Loucy (cell line): ENCODE data around the gene NRBP1.
A peak's percentile ranks its signal among the peaks of the same experiment; 100 is the strongest.

Source experiments
- H2AFZ ChIP-seq: fragments of 200-600 bp; sonication (generic); 2 replicates; pipeline ENCODE4 v1.6.0; 2016; ENCODE audit warnings: antibody characterized with exemption, mild to moderate bottlenecking, low read length, moderate library complexity
- H3F3A ChIP-seq: fragments of 200-600 bp; 2 replicates; pipeline ENCODE4 v1.6.0; 2016; ENCODE audit warnings: antibody characterized with exemption, low read depth, mild to moderate bottlenecking
- H3K27me3 ChIP-seq: fragments of 200-600 bp; sonication (generic); 2 replicates; pipeline ENCODE4 v1.6.1; 2014; ENCODE audit warnings: low read length, mild to moderate bottlenecking; ENCODE audit not compliant: insufficient read depth, poor library complexity, severe bottlenecking
- H3K36me3 ChIP-seq: fragments of 200-600 bp; sonication (generic); 2 replicates; pipeline ENCODE4 v1.6.1; 2016; ENCODE audit warnings: low read length; ENCODE audit not compliant: insufficient read depth
- H3K4me1 ChIP-seq: fragments of 200-600 bp; sonication (generic); 2 replicates; pipeline ENCODE4 v1.5.1; 2014; ENCODE audit warnings: low read length, mild to moderate bottlenecking; ENCODE audit not compliant: insufficient read depth, poor library complexity, severe bottlenecking
- H3K4me2 ChIP-seq: fragments of 200-600 bp; sonication (generic); 2 replicates; pipeline ENCODE4 v1.6.0; 2014; ENCODE audit warnings: antibody characterized with exemption, low read length, low read depth, mild to moderate bottlenecking; ENCODE audit not compliant: poor library complexity, severe bottlenecking
- H3K4me3 ChIP-seq: fragments of 200-600 bp; sonication (generic); 2 replicates; pipeline ENCODE4 v1.5.1; 2014; ENCODE audit warnings: low read length, mild to moderate bottlenecking, mixed read lengths; ENCODE audit not compliant: poor library complexity, severe bottlenecking
- H3K79me2 ChIP-seq: fragments of 200-600 bp; sonication (generic); 2 replicates; pipeline ENCODE4 v1.6.1; 2014; ENCODE audit warnings: low read length; ENCODE audit not compliant: insufficient read depth
- H3K9ac ChIP-seq: fragments of 200-600 bp; sonication (generic); 2 replicates; pipeline ENCODE4 v1.6.0; 2014; ENCODE audit warnings: mild to moderate bottlenecking, low read depth, low read length, moderate library complexity; ENCODE audit not compliant: poor library complexity, severe bottlenecking
- H3K9me2 ChIP-seq: fragments of 200-600 bp; sonication (generic); replicated peaks from 2 replicates; pipeline ENCODE4 v1.6.1; 2016; ENCODE audit warnings: low read depth, low read length, mixed read lengths
- H3K9me3 ChIP-seq: fragments of 200-600 bp; sonication (generic); 2 replicates; pipeline ENCODE4 v1.6.1; 2014; ENCODE audit warnings: mild to moderate bottlenecking, antibody characterized with exemption, low read length, low read depth; ENCODE audit not compliant: insufficient read depth
- H4K20me1 ChIP-seq: fragments of 200-600 bp; sonication (generic); 2 replicates; pipeline ENCODE4 v1.6.0; 2014; ENCODE audit warnings: antibody characterized with exemption, low read length, mild to moderate bottlenecking; ENCODE audit not compliant: insufficient read depth, poor library complexity, severe bottlenecking
- EZH2phosphoT487 ChIP-seq: fragments of 200-600 bp; IDR thresholded peaks from 2 replicates; pipeline ENCODE4 v1.6.1; 2018; ENCODE audit warnings: antibody characterized with exemption, mild to moderate bottlenecking, moderate library complexity, borderline replicate concordance
- TF ChIP-seq, protein P1 (sequence below): fragments of 200-600 bp; sonication (generic); conservative IDR thresholded peaks from 2 replicates; pipeline ENCODE4 v1.5.1; 2014; ENCODE audit warnings: mild to moderate bottlenecking, antibody characterized with exemption, low read length

The NRBP1 gene

GRCh38 chr2:27428213-27428977 lies at the start of gene NRBP1:
TSS of gene NRBP1 (plus strand) at chr2:27428631. CDS start at chr2:27433274, 4,643 bp downstream.
- H3F3A ChIP-seq = no peaks in the 10 kb centered on the region
- H3K4me1 ChIP-seq = peaks cover 32% of the 10 kb centered on the region
- no peaks in the 10 kb centered on the region for H3K9me2 ChIP-seq
- TF ChIP-seq, protein P1, sequence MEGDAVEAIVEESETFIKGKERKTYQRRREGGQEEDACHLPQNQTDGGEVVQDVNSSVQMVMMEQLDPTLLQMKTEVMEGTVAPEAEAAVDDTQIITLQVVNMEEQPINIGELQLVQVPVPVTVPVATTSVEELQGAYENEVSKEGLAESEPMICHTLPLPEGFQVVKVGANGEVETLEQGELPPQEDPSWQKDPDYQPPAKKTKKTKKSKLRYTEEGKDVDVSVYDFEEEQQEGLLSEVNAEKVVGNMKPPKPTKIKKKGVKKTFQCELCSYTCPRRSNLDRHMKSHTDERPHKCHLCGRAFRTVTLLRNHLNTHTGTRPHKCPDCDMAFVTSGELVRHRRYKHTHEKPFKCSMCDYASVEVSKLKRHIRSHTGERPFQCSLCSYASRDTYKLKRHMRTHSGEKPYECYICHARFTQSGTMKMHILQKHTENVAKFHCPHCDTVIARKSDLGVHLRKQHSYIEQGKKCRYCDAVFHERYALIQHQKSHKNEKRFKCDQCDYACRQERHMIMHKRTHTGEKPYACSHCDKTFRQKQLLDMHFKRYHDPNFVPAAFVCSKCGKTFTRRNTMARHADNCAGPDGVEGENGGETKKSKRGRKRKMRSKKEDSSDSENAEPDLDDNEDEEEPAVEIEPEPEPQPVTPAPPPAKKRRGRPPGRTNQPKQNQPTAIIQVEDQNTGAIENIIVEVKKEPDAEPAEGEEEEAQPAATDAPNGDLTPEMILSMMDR = 0 out of 2 replicates have a peak, but pooled peaks have one; percentile 26
- TF ChIP-seq EZH2phosphoT487 = no peak
- H3K36me3 ChIP-seq = peaks cover 5% of the 10 kb centered on the region; the same call in 1 of the 2 replicates
- peak within 1 kb of the TSS; percentile 92 for H3K4me3 ChIP-seq
- no peaks in the 10 kb centered on the region for H3K9me3 ChIP-seq
- peak within 1 kb of the TSS; percentile 85 for H3K9ac ChIP-seq
- peaks cover 44% of the 10 kb centered on the region for H3K79me2 ChIP-seq
- H3K4me2 ChIP-seq = peak within 1 kb of the TSS; percentile 100
- H2AFZ ChIP-seq = peak within 1 kb of the TSS; percentile 96
- peaks cover 40% of the 10 kb centered on the region for H4K20me1 ChIP-seq
- H3K27me3 ChIP-seq = no peaks in the 10 kb centered on the region

DNA sequence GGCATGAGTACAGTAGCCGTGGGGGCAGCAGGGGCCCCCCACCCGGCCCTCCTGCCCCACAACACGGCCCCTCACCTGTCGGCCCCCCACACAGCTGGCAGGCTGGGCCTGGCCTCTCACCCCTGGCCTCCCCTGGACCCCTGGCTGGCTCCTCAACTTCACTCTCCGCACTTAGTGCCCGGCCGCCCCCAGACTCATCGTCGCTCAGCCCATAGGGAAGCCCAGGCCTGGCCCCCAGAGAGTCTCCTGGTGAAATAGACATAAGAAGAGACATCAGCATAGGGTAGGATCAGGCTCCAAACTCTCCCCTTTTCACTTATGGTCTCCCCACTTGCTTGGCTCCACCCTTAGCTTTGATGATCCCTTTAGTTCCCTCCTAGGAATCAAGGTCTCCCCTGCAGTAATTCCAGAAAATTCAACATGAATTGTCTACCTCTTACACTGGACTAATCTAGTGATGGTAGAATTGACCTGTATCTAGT lies 49.6 kb upstream of the NRBP1 start:
- H3K4me2 ChIP-seq = no peak overlapping the region
- H4K20me1 ChIP-seq = no peaks in the 10 kb centered on the region
- 0 out of 2 replicates have a peak, but pooled peaks cover under 1% of the 10 kb centered on the region for H3K79me2 ChIP-seq
- H3K36me3 ChIP-seq = peaks cover 82% of the 10 kb centered on the region; the same call in 1 of the 2 replicates
- H3K4me3 ChIP-seq = no peak overlapping the region
- TF ChIP-seq EZH2phosphoT487 = no peak
- TF ChIP-seq, protein P1 = no peak
- no peaks in the 10 kb centered on the region for H3K27me3 ChIP-seq
- no peaks in the 10 kb centered on the region for H3K4me1 ChIP-seq
- H2AFZ ChIP-seq = no peak overlapping the region
- no peaks in the 10 kb centered on the region for H3K9me2 ChIP-seq
- peaks cover 7% of the 10 kb centered on the region for H3F3A ChIP-seq
- H3K9ac ChIP-seq = no peak overlapping the region
- H3K9me3 ChIP-seq = no peaks in the 10 kb centered on the region

- H3K4me2 ChIP-seq = peak overlapping the region; percentile 60
- no peak overlapping the region for H3K9ac ChIP-seq
- H2AFZ ChIP-seq = no peak overlapping the region
- no peaks in the 10 kb centered on the region for H3K9me3 ChIP-seq
- peak overlapping the region; percentile 75 for H3K4me3 ChIP-seq
- H3K4me1 ChIP-seq = no peaks in the 10 kb centered on the region
- H3F3A ChIP-seq = peaks cover 7% of the 10 kb centered on the region
- H3K27me3 ChIP-seq = no peaks in the 10 kb centered on the region
- H4K20me1 ChIP-seq = no peaks in the 10 kb centered on the region
- H3K36me3 ChIP-seq = peaks cover 86% of the 10 kb centered on the region; the same call in 1 of the 2 replicates
- no peaks in the 10 kb centered on the region for H3K9me2 ChIP-seq
- no peak for TF ChIP-seq EZH2phosphoT487
- TF ChIP-seq, protein P1 = no peak
- no peaks in the 10 kb centered on the region for H3K79me2 ChIP-seq
These were observed 49.0 kb upstream of the NRBP1 start for GRCh38 chr2:27379383-27379835.
